HEK293 (cell line): Measurements from ENCODE around the gene KCNMA1.

Experiments used
- CTCF ChIA-PET: fragments of 350-600 bp; formaldehyde crosslinking; extraction: SDS; loops from one replicate; lab custom pipeline; 2021; ENCODE audit warnings: antibody characterized with exemption; lab: Yijun Ruan, JAX
- POLR2A ChIA-PET: fragments of 300-600 bp; formaldehyde crosslinking; extraction: SDS; loops from one replicate; lab custom pipeline; 2020; ENCODE audit warnings: antibody characterized with exemption, inconsistent platforms; lab: Yijun Ruan, JAX
- H3K27ac ChIP-seq: fragments of 200-500 bp; sonication (Bioruptor generic); 2 replicates; pipeline ENCODE4 v1.5.1; 2014; ENCODE audit warnings: low read depth, low read length, control low read depth, inconsistent platforms; ENCODE audit errors: extremely low read depth
- H3K36me3 ChIP-seq, 2 experiments: fragments of 200-500 bp in 1 of 2; sonication (Bioruptor generic) in 1 of 2; 1 replicate in 1 of 2; 2 replicates in 1 of 2; pipeline ENCODE4 v1.5.1; 2014 to 2017; ENCODE audit warnings: inconsistent platforms in 2 of 2, low read length in 2 of 2; ENCODE audit not compliant: control insufficient read depth in 2 of 2, insufficient read depth in 1 of 2
- H3K4me1 ChIP-seq: fragments of 200-500 bp; sonication (Bioruptor generic); 2 replicates; pipeline ENCODE4 v1.5.1; 2014; ENCODE audit warnings: mild to moderate bottlenecking, low read length, inconsistent platforms; ENCODE audit not compliant: control insufficient read depth, insufficient read depth
- H3K4me3 ChIP-seq: 2 replicates; pipeline ENCODE4 v1.5.1; 2011; ENCODE audit warnings: low read depth, mild to moderate bottlenecking, control low read depth, low read length, moderate library complexity
- H3K9me3 ChIP-seq: fragments of 200-500 bp; sonication (Bioruptor generic); 2 replicates; pipeline ENCODE4 v1.5.1; 2014; ENCODE audit warnings: low read depth, low read length, inconsistent platforms; ENCODE audit not compliant: control insufficient read depth, insufficient read depth
- BCL6B ChIP-seq: fragments of 450-650 bp; formaldehyde crosslinking; IDR thresholded peaks from 2 replicates; pipeline ENCODE4 v1.5.1; 2017; ENCODE audit warnings: missing biosample characterization, missing genetic modification characterization
- CTCF ChIP-seq: fragments of 450-650 bp; formaldehyde crosslinking; IDR thresholded peaks from 2 replicates; pipeline ENCODE4 v1.5.1; 2016; ENCODE audit warnings: missing biosample characterization, missing genetic modification characterization
- GFI1B ChIP-seq: fragments of 450-650 bp; formaldehyde crosslinking; IDR thresholded peaks from 2 replicates; pipeline ENCODE4 v1.5.1; 2016; ENCODE audit warnings: missing biosample characterization, missing genetic modification characterization
- MYNN ChIP-seq: fragments of 450-650 bp; formaldehyde crosslinking; IDR thresholded peaks from 2 replicates; pipeline ENCODE4 v1.5.1; 2016; ENCODE audit warnings: missing biosample characterization, missing genetic modification characterization, borderline replicate concordance
- REPIN1 ChIP-seq: fragments of 450-650 bp; formaldehyde crosslinking; IDR thresholded peaks from 2 replicates; pipeline ENCODE4 v1.5.1; 2017; ENCODE audit warnings: missing biosample characterization, missing genetic modification characterization, low read depth
- REST ChIP-seq: fragments of 450-650 bp; formaldehyde crosslinking; IDR thresholded peaks from 2 replicates; pipeline ENCODE4 v1.5.1; 2016; ENCODE audit warnings: missing biosample characterization, missing genetic modification characterization
- SP7 ChIP-seq: fragments of 450-650 bp; formaldehyde crosslinking; IDR thresholded peaks from 2 replicates; pipeline ENCODE4 v1.5.1; 2016; ENCODE audit warnings: missing biosample characterization, missing genetic modification characterization
- ZBTB44 ChIP-seq: fragments of 450-650 bp; IDR thresholded peaks from 2 replicates; pipeline ENCODE4 v1.5.1; 2018; ENCODE audit warnings: missing biosample characterization, mild to moderate bottlenecking, missing genetic modification characterization
- ZFP37 ChIP-seq: fragments of 450-650 bp; formaldehyde crosslinking; IDR thresholded peaks from 2 replicates; pipeline ENCODE4 v1.5.1; 2016; ENCODE audit warnings: missing biosample characterization, missing genetic modification characterization
- ZFP69B ChIP-seq: fragments of 450-650 bp; formaldehyde crosslinking; IDR thresholded peaks from 2 replicates; pipeline ENCODE4 v1.5.1; 2016; ENCODE audit warnings: missing biosample characterization, missing genetic modification characterization
- ZNF266 ChIP-seq: fragments of 450-650 bp; formaldehyde crosslinking; IDR thresholded peaks from 2 replicates; pipeline ENCODE4 v1.5.1; 2016; ENCODE audit warnings: missing biosample characterization, missing genetic modification characterization, low read depth
- ZNF280D ChIP-seq: fragments of 450-650 bp; formaldehyde crosslinking; IDR thresholded peaks from 2 replicates; pipeline ENCODE4 v1.5.1; 2016; ENCODE audit warnings: missing biosample characterization, missing genetic modification characterization
- ZNF366 ChIP-seq: fragments of 450-650 bp; formaldehyde crosslinking; conservative IDR thresholded peaks from 2 replicates; pipeline ENCODE4 v1.5.1; 2016; ENCODE audit warnings: missing biosample characterization, missing genetic modification characterization
- ZNF404 ChIP-seq: fragments of 450-650 bp; formaldehyde crosslinking; IDR thresholded peaks from 2 replicates; pipeline ENCODE4 v1.5.1; 2017; ENCODE audit warnings: missing biosample characterization, missing genetic modification characterization
- ZNF426 ChIP-seq: fragments of 450-650 bp; formaldehyde crosslinking; IDR thresholded peaks from 2 replicates; pipeline ENCODE4 v1.5.1; 2017; ENCODE audit warnings: missing biosample characterization, missing genetic modification characterization, mild to moderate bottlenecking, inconsistent platforms, moderate library complexity
- ZNF654 ChIP-seq: fragments of 450-650 bp; formaldehyde crosslinking; IDR thresholded peaks from 2 replicates; pipeline ENCODE4 v1.5.1; 2016; ENCODE audit warnings: low read depth, missing biosample characterization, missing genetic modification characterization
- ZNF837 ChIP-seq: fragments of 450-650 bp; formaldehyde crosslinking; IDR thresholded peaks from 2 replicates; pipeline ENCODE4 v1.5.1; 2016; ENCODE audit warnings: missing biosample characterization, missing genetic modification characterization
- ZSCAN23 ChIP-seq: fragments of 450-650 bp; formaldehyde crosslinking; IDR thresholded peaks from 2 replicates; pipeline ENCODE4 v1.5.1; 2016; ENCODE audit warnings: missing biosample characterization, missing genetic modification characterization
- ZSCAN4 ChIP-seq: fragments of 450-650 bp; formaldehyde crosslinking; IDR thresholded peaks from 2 replicates; pipeline ENCODE4 v1.5.1; 2017; ENCODE audit warnings: missing biosample characterization, missing genetic modification characterization

KCNMA1 gene

GRCh38 chr10:77016855-77017254 is 620.8 kb downstream of the KCNMA1 start:
- ChIA-PET CTCF (interaction anchor here (4.0 kb wide), 1 partner anchor 11 kb away, joined by 13 read pairs; no protein-coding TSS in a partner anchor), POLR2A (no interaction called here)
- TF ChIP-seq REPIN1 (tag by site-specific recombination) (no peak), ZBTB44 (no peak), ZNF654 (no peak), ZFP37 (tag by site-specific recombination) (no peak), ZNF366 (tag by site-specific recombination) (no peak), ZSCAN23 (tag by site-specific recombination) (no peak), ZNF404 (tag by site-specific recombination) (no peak)
- Histone ChIP-seq H3K27ac (no peak overlapping the region), H3K4me1 (no peaks in the 10 kb centered on the region), H3K9me3 (no peaks in the 10 kb centered on the region), H3K36me3 (no peaks in the 10 kb centered on the region), H3K4me3 (no peak overlapping the region)

- Histone ChIP-seq H3K27ac (no peak overlapping the region), H3K36me3 (no peaks in the 10 kb centered on the region), H3K9me3 (no peaks in the 10 kb centered on the region)
- CTCF ChIA-PET = interaction anchor here (4.0 kb wide), 1 partner anchor 11 kb away, joined by 13 read pairs; no protein-coding TSS in a partner anchor
- POLR2A ChIA-PET = no interaction called here
- TF ChIP-seq MYNN (tag by site-specific recombination) = no peak
- TF ChIP-seq ZNF266 (tag by site-specific recombination) = no peak
- TF ChIP-seq REST (tag by site-specific recombination) = no peak
- TF ChIP-seq ZSCAN4 (tag by site-specific recombination) = no peak
- TF ChIP-seq, all 188 proteins: peak for 0
- no peak overlapping the region for H3K4me3 ChIP-seq
- no peaks in the 10 kb centered on the region for H3K4me1 ChIP-seq
These were observed 621.3 kb downstream of the KCNMA1 start for GRCh38 chr10:77016278-77016815.

- Histone ChIP-seq H3K9me3 (no peaks in the 10 kb centered on the region), H3K4me3 (no peak overlapping the region), H3K27ac (no peak overlapping the region), H3K36me3 (no peaks in the 10 kb centered on the region), H3K4me1 (no peaks in the 10 kb centered on the region)
- ChIA-PET CTCF (interaction anchor here (4.0 kb wide), 1 partner anchor 10 kb away, joined by 13 read pairs; no protein-coding TSS in a partner anchor), POLR2A (no interaction called here)
- TF ChIP-seq ZNF426 (tag by site-specific recombination) (no peak), GFI1B (tag by site-specific recombination) (no peak), CTCF (tag by site-specific recombination) (no peak), SP7 (tag by site-specific recombination) (no peak), BCL6B (no peak), ZNF280D (tag by site-specific recombination) (no peak), ZNF837 (tag by site-specific recombination) (no peak), ZFP69B (tag by site-specific recombination) (no peak)
These were observed 622.2 kb downstream of the KCNMA1 start for GRCh38 chr10:77015360-77015759.
